NCI-H748 (cell line): ENCODE measurements around the gene REV3L.
A peak's percentile ranks its signal among the peaks of the same experiment; 100 is the strongest.
"Not testable (repeated sequence)": the region's sequence is repeated elsewhere in the genome, so short reads cannot be mapped to it uniquely, and the experiment has no call there.

Experiments used
- DNase-seq: peaks from one replicate; lab custom pipeline; 2025; ENCODE audit not compliant: unreplicated experiment; lab: John Stamatoyannopoulos, UW

Gene REV3L

GRCh38 chr6:111482959-111483735 lies at the start of gene REV3L:
TSS of gene REV3L (minus strand) at chr6:111483218. CDS start at chr6:111482888, 330 bp downstream.
- peak; percentile 96 for DNase-seq

DNA sequence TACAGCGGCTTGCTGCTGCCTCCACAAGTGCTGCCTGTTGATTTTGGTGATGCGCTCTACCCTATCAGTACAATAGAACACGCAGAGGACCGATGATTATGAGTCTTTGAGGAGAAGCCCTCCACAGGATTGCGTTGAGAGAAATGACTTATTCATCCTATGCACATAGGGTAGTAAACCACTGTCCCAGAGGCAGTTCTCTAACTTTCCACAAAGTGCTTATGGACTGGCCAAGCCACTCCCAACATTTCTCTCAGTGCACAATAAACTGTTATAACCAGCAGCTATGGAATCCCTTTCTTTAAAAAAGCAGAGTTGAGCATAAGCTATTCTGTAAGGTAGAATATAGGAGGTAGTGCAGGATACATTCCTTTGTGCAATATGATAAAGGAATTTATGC lies 48.2 kb upstream of the REV3L start:
- DNase-seq = no peak

DNA sequence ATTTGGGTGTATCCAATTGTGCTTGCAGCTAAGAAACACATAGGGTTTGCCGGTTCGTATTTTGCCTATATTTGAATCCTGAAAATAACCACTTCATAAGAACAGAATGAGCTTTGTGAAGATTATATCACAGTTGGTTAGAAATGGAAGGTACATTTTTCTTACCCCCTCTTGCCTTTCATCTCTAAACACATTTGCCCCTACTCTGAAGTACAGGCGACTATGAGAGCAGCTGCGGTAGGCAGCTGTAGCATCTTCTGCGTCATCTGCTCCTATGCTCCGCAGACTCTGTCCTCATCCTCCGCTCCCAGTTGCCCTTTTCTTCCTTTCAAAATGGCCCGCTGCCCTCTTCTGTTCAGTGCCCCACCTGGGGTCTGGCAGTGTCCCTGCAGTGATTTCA lies 47.6 kb upstream of the REV3L start:
- DNase-seq = no peak

- no peak for DNase-seq
Observed at GRCh38 chr6:111530218-111530617, 47.2 kb upstream of the REV3L start.

DNA sequence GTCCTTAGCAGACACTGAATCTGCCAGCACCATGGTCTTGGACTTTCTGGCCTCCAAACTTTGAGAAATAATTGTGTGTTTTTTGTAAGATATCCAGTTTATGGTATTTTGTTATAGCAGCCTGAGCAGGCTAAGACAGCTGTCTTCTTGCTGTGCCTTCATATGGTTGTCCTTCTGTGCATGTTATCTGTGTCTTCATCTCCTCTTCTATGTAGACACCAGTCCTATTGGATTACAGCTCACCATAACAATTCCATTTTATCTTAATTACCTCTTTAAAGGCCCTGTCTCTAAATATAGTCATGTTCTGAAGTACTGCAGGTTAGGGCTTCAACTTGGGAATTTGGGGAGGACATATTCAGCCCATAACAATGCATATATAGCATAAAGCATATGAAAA lies 44.3 kb upstream of the REV3L start:
- no peak for DNase-seq

DNA sequence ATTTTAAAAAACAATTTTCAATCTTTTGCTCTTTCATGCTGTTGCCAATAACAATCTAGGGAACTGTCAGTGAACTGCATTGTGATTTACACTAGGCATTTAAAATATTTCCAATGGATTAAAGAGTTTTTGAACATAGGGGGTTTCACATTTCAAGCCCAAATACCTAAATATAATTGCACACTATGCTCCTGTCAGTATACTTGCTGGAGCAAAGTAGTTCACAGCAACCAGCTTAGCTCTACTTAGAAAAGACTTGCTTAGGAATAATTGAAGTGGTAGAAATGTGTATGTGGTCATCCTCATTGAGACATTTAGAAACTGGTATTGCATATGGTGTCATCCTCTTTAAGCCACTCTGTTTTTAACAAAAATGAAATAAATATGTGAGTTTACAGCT lies 41.7 kb upstream of the REV3L start:
- no peak for DNase-seq

GRCh38 chr6:111524252-111524651 lies 41.2 kb upstream of the REV3L start:
- DNase-seq = no peak

DNA sequence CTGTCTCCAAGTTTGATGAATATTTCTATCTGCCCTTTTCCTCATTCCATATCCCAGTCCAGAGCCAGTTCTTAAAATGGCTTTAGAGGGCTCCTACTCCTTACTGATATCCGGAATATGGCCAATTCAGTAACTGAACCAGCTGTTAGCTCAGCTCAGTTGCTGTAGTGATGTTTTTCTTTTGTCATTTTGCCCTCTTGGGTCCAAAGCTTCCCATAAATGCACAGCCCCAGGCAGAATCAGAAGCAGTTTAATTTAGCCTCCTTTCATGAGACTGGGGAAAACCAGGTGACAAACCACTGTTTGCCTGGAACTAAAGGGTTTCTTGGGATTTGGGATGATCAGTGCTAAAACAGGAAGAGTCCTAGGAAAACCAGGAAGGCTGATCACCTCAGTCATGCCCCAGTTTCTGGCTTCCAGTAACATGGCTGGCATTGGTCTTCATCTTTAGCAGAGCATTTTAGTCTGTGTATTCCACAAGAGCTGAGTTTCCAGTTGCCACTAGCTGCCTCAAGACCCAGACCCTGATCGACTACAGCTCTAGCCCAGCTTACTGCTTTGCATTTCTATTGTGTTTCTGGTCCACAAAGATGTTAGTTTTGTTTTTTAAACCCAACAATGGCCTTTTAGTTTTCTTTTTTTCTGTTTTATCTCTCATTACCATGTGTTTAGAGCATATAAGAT lies 40.6 kb upstream of the REV3L start:
- no peak for DNase-seq

DNA sequence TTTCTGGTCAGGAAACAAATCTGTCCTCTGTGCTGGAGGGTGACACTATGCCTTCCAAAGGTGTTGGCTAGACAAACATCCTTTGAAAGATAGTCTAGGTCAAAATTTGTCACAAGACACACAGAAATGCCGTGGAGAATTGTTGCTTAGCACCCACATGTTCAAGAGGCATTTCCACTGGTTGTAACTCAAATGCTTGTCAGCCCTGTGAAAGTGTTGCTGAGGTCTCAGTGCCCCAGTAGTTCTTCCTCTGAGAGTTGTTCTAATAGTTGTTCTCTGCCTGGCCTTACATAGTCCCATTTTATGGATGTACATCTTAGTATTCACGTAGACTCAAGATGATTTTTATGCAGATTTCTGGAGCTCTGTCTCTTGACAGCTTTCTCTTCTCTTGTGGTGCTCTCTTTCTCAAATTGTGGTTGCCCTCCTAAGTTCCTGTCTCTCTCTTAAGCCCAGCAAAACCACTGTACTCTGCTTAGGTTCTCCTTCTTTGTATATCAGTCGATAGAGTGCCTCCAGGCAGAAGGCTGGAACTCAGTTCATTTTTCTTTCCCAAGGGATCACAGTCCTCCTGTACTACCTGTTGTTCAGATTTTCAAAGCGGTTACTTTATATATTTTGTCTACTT lies 39.5 kb upstream of the REV3L start:
- no peak for DNase-seq

DNA sequence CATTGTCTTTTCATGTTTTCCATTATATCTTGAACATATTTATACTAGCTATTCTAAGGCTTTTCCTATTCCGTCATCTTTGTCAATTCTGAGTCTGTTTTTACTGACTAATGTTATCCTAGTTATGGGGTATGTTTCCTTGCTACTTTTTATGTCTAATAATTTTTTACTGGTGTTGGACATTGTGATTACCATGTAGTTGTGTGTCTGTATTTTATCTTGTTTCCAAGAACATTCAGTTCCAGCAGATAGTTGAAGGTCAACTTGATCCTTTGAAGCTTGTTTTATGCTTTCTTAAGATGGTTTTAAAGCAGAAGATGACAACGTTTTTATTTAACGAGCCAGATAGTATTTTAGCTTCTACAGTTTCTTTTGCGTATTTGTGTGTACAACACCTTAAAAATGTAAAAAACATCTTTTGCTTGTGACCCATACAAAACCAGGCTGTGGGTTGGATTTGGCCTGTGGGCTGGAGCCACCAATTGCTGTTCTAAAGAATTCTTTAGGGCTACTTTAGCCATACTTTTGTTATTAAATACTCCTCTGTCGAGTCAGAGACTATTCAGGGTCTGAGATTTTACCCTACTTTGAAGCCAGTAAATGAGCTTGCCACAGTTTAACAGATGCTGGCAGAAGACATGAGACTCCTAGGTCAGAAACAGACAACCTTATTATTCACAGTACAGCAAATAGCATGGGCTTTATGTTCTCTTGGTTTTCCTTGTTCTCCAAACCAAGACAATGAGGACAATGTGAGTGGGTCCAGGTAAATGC lies 38.7 kb upstream of the REV3L start:
- DNase-seq = no peak

DNA sequence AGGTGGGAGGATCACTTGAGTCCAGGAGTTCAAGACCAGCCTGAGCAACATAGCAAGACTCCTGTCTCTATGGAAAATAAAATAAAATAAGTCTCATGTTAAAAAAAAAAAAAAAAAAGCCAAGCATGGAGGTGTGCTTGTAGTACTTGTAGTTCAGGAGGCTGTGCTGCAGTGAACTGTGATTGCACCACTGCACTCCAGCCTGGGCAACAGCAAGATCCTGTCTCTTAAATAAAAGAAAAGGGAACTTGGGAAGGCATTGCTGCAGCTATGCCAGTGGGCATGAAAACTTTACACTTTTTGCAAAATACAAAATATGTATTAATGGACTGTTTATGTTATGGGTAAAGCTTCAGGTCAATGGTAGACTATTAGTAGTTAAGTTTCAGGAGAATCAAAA lies 37.5 kb upstream of the REV3L start:
- no peak for DNase-seq

- DNase-seq = no peak
Observed at GRCh38 chr6:111517965-111518364, 34.9 kb upstream of the REV3L start.

DNA sequence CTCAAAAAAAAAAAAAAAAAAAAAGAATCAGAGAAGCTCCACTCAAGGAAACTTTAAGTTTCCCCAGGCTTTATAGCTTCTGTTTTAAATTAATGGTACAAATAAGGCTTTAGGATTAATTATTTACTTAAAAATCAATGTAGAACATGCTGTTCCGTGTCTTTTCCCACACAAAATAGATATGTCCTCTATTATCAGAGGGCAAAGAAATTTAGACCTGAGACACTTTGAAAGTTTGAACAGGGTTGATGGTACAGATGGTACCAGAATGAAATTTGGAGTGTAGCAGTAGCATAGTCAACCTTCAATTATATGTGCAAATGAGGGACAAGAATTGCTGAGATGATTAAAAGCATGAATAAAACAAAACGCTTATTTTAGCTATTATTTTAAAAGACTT lies 32.2 kb upstream of the REV3L start:
- no peak for DNase-seq

DNA sequence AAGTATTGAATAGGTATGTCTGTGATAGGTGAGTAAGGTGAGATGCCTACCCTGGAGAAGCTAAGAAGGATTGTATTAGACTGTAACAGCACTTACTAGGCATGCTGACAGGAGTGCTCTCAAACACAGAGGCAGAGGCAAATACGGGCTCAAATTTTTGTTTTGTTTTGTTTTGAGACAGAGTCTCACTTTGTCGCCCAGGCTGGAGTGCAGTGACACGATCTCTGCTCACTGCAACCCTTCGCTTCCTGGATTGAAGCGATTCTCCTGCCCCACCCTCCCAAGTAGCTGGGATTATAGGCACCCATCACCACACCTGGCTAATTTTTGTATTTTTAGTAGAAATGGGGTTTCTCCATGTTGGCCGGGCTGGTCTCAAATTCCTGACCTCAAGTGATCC lies 31.5 kb upstream of the REV3L start:
- not testable (repeated sequence) for DNase-seq

DNA sequence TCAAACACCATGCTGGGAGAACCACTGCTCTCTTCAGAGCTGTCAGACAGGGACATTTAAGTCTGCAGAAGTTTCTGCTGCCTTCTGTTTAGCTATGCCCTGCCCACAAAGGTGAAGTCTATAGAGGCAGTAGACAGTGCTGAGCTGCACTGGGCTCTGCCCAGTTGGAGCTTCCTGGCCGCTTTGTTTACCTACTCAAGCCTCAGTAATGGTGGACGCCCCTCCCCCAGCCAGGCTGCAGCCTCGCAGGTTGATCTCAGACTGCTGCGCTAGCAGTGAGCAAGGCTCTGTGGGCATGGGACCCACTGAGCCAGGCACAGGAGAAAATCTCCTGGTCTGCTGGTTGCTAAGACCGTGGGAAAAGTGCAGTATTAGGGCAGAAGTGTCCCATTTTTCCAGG lies 24.2 kb upstream of the REV3L start:
- DNase-seq = peak; percentile 17

DNA sequence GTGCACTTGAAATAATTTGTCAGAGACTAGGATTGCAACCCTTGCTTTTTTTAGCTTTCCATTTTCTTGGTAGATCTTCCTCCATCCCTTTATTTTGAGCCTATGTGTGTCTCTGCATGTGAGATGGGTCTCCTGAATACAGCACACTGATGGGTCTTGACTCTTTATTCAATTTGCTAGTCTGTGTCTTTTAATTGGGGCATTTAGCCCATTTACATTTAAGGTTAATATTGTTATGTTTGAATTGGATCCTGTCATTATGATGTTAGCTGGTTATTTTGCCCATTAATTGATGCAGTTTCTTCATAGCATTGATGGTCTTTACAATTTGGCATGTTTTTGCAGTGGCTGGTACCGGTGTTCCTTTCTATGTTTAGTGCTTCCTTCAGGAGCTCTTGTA lies 22.5 kb upstream of the REV3L start:
- DNase-seq = not testable (repeated sequence)

DNA sequence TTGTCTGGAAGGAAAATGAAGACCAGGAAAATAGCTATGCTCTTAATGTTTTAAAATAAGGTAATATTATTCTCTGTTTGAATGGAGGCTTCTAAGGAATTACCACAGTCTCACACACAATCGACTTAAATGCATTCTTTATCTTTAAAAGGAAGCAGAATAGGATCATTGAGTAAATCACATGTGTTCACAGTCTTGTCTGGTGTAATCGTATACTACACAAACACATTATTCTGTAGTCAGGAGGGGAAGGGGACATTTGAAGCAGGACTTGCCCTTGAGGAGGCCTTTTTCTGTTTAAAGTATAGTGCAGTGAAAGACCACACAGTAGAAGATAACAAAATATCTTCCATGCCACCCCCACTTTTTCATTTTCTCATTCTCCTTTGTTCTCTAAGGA lies 20.6 kb upstream of the REV3L start:
- peak; percentile 61 for DNase-seq

- DNase-seq = no peak
Observed at GRCh38 chr6:111503194-111503593, 20.2 kb upstream of the REV3L start.

DNA sequence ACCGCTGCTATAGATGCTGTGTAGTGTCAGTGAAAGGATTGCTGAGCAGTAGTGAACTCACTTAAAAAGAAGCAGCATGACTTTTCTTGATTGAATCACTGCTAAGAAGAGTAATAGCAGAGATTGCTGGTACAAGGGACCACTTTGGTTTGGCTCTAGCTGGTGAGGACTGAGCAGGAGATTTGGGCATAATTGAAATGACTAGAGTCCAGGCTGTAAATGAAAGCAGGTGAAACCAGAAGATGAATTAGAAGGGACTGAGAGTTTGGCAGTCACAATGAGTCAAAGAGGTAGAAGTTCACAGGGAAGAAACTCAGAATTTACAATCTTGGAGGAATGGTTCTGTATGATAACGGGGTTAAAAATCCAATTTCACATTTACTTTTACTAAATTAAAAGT lies 19.1 kb upstream of the REV3L start:
- DNase-seq = no peak

DNA sequence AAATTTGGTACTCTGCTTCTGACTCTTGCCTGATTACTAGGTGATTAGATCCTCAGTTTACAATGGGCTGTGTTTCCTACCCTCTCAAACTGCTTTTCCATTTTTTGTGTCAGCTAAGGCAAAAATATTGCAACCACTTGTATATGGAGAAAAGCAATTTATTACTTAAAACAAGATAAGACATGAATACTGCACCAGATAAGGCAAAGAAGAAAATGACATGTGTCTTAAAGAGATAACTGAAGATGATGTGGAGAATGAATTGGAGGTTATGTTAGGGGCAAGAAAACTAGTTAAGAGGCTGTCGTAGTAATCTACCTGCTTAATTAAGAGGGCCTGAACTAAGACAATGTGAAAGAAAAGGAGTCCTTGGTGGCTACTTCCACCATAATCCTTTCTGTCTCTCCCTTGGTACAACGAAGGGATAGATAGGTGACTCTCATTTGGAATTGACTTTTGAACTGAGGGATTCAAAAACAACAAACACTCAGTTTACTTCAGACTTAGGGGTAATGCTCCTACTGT lies 16.3 kb upstream of the REV3L start:
- DNase-seq = no peak

GRCh38 chr6:111494951-111495635 lies 12.1 kb upstream of the REV3L start:
- DNase-seq = no peak
